Pancreas (tissue), 10 donors: ENCODE data around the gene CDK5. TPM values are rescaled to one million over a fixed set of nuclear protein-coding genes. Genes with fewer than 3 reads are reported as not detected.

ENCODE experiments used
- ATAC-seq, 4 donors: fragments of 200-7000 bp; cut with Tn5 transposase; one replicate each; pipeline versions ENCODE4 v1.8.0 to v1.9.1; 2020; ENCODE audit warnings: mild to moderate bottlenecking in 4 of 4, moderate library complexity in 4 of 4
- DNase-seq, 6 donors: peaks; one replicate each; pipeline ENCODE4 v3.0.0-alpha.2; 2020
- FAIRE-seq: peaks from 2 replicates; lab custom pipeline; 2012; peaks lifted over from hg19 to GRCh38; lab: Jason Lieb, UNC
- H3K27ac ChIP-seq, 4 donors: fragments of 200-600 bp; sonication (generic); 1 replicate in 3 of 4; 2 replicates in 1 of 4; pipeline versions ENCODE4 v1.5.0 to v1.8.0; 2020
- H3K27me3 ChIP-seq, 4 donors: fragments of 200-600 bp; one replicate each; pipeline ENCODE4 v1.8.0; 2021
- H3K36me3 ChIP-seq, 3 donors: fragments of 200-600 bp; sonication (generic) in 1 of 3; one replicate each; pipeline versions ENCODE4 v1.5.0 to v1.8.0; 2020 to 2021
- H3K4me1 ChIP-seq, 3 donors: fragments of 200-600 bp; one replicate each; pipeline ENCODE4 v1.8.0; 2021
- H3K4me3 ChIP-seq, 4 donors: fragments of 200-600 bp; sonication (generic) in 2 of 4; one replicate each; pipeline versions ENCODE4 v1.5.0 to v1.8.0; 2020 to 2021
- H3K9me3 ChIP-seq, 4 donors: fragments of 200-600 bp; one replicate each; pipeline ENCODE4 v1.8.0; 2021
- CTCF ChIP-seq, 4 donors: fragments of 200-600 bp; sonication (generic) in 3 of 4; IDR thresholded peaks; one replicate each; pipeline versions ENCODE4 v1.5.0 to v1.8.0; 2021; ENCODE audit warnings: antibody characterized with exemption in 4 of 4
- WGBS, 2 donors: extraction: QIAGEN DNeasy Blood & Tissue Kit; methylation state at CpG; one replicate each; pipeline ENCODE4 v1.1.7; 2013; 5-methylcytosine and 5-hydroxymethylcytosine counted together
- intact Hi-C, 3 donors: fragments of 100-400 bp; cut with DNase I; formaldehyde crosslinking; loops; one replicate each; pipeline versions ENCODE4 v1.11.1 to v1.14.2; 2022
- polyA plus RNA-seq, 2 donors: library from polyadenylated mRNA; stranded (reverse); fragments of 200-250 nt; gene quantifications; one replicate each; pipeline ENCODE4 v1.2.3, GENCODE V29; 2013
- total RNA-seq, 6 donors: library from RNA; stranded (reverse); fragmentation: NEBNext Ultra II Directional in 4 of 6; extraction: Animal tissue kit (Norgen Biotek cat#: 25700) in 4 of 6; gene quantifications; one replicate each; pipeline versions ENCODE4 v1.2.1 to v1.2.4, GENCODE V29; 2021 to 2023
- donor health status: healthy with polysubstance abuse.
- donor health status: DM: no; HTN: no; CAD: no; lungs with moderate emphysema.
- donor health status: DM: no; HTN: no; CAD: no.
- donor health status: control.
- donor health status: control.
- donor health status: Bipolar disorder and iron deficiency.
- donor health status: DM: yes; HTN: yes; CAD: no.
- donor health status: DM: no; HTN: no; CAD: no.
- donor health status: DM: no; HTN: no; CAD: no.
- donor health status: DM: yes; HTN: yes; CAD: no.

Gene CDK5
- total and polyA plus RNA-seq, 8 donors, result 3.7 to 7.8 (median 4.8) TPM

GRCh38 chr7:151011097-151011409 is 46.6 kb downstream of the CDK5 start:
- H3K4me3 ChIP-seq, result no peak overlapping the region
- no peak for FAIRE-seq
- no peaks in the 10 kb centered on the region for H3K36me3 ChIP-seq
- no peak for TF ChIP-seq CTCF (IDR thresholded peaks at IDR 0.05)
- intact Hi-C loops, result no loop called here
- peaks cover 0 to 3% (median 0%) of the 10 kb centered on the region in 4 donors for H3K27me3 ChIP-seq
- ATAC-seq, result no peak
- WGBS, 2 donors, result 31 to 71% methylated on average over 1 of the region's 1 CpG
- peak in 1 of 6 donors; percentile 9 for DNase-seq
- H3K4me1 ChIP-seq, result peaks cover 0 to 13% (median 0%) of the 10 kb centered on the region in 3 donors
- no peaks in the 10 kb centered on the region for H3K9me3 ChIP-seq
- H3K27ac ChIP-seq, result no peak overlapping the region

GRCh38 chr7:151010307-151011096 is 47.2 kb downstream of the CDK5 start:
- H3K4me1 ChIP-seq, result peaks cover 0 to 13% (median 0%) of the 10 kb centered on the region in 3 donors
- H3K27ac ChIP-seq, result no peak overlapping the region
- H3K36me3 ChIP-seq, result no peaks in the 10 kb centered on the region
- WGBS, 2 donors, result 40 to 45% methylated on average over 18 of the region's 18 CpGs
- no peaks in the 10 kb centered on the region for H3K27me3 ChIP-seq
- FAIRE-seq (no peak), DNase-seq (peak in 1 of 6 donors; percentile 71), ATAC-seq (no peak)
- no peak for TF ChIP-seq CTCF (IDR thresholded peaks at IDR 0.05)
- no peaks in the 10 kb centered on the region for H3K9me3 ChIP-seq
- no peak overlapping the region for H3K4me3 ChIP-seq
- intact Hi-C loops, result no loop called here

GRCh38 chr7:151010037-151010306 is 47.7 kb downstream of the CDK5 start:
- H3K4me1 ChIP-seq, result peaks cover 0 to 13% (median 0%) of the 10 kb centered on the region in 3 donors
- no peaks in the 10 kb centered on the region for H3K27me3 ChIP-seq
- FAIRE-seq (no peak), ATAC-seq (no peak), DNase-seq (peak in 1 of 6 donors; percentile 57)
- no peak overlapping the region for H3K27ac ChIP-seq
- no peaks in the 10 kb centered on the region for H3K36me3 ChIP-seq
- intact Hi-C loops, result no loop called here
- no peaks in the 10 kb centered on the region for H3K9me3 ChIP-seq
- WGBS, 2 donors, result 17 to 18% methylated on average over 7 of the region's 7 CpGs
- no peak for TF ChIP-seq CTCF (IDR thresholded peaks at IDR 0.05)
- H3K4me3 ChIP-seq, result no peak overlapping the region

- FAIRE-seq (no peak), DNase-seq (peak in 1 of 6 donors; percentile 74), ATAC-seq (no peak)
- intact Hi-C loops, result no loop called here
- Histone ChIP-seq H3K27ac (no peak overlapping the region), H3K4me3 (no peak overlapping the region), H3K36me3 (no peaks in the 10 kb centered on the region), H3K27me3 (no peaks in the 10 kb centered on the region), H3K9me3 (no peaks in the 10 kb centered on the region), H3K4me1 (peaks cover 0 to 13% (median 0%) of the 10 kb centered on the region in 3 donors)
- TF ChIP-seq CTCF (IDR thresholded peaks at IDR 0.05), result no peak
- 41 to 43% methylated on average over 18 to 22 of the region's 22 CpGs for WGBS, 2 donors
These were observed 48.2 kb downstream of the CDK5 start for GRCh38 chr7:151009327-151010036.
